Spleen (tissue), 11 donors: ENCODE results near the gene CACNA1C. TPM values are rescaled to one million over a fixed set of nuclear protein-coding genes. Genes with fewer than 3 reads are reported as not detected.

Experiments used
- DNase-seq: peaks from one replicate; pipeline ENCODE4 v3.0.0-alpha.2; 2020
- H3K27ac ChIP-seq, 8 donors: fragments of 200-600 bp; sonication (generic) in 7 of 8; 1 replicate in 4 of 8; 2 replicates in 4 of 8; pipeline versions ENCODE4 v1.5.0 to v1.8.0; 2016 to 2021; ENCODE audit warnings: inconsistent platforms in 4 of 8, mild to moderate bottlenecking in 4 of 8, moderate library complexity in 1 of 8
- H3K27me3 ChIP-seq, 7 donors: fragments of 200-600 bp; sonication (generic) in 6 of 7; replicated peaks in 1 of 7; 1 replicate in 4 of 7; 2 replicates in 3 of 7; pipeline versions ENCODE4 v1.5.0 to v1.8.0; 2016 to 2021; ENCODE audit warnings: inconsistent platforms in 3 of 7, mild to moderate bottlenecking in 1 of 7
- H3K36me3 ChIP-seq, 6 donors: fragments of 200-600 bp; sonication (generic) in 5 of 6; 1 replicate in 4 of 6; 2 replicates in 2 of 6; pipeline versions ENCODE4 v1.5.0 to v1.8.0; 2016 to 2021; ENCODE audit warnings: inconsistent platforms in 2 of 6
- H3K4me1 ChIP-seq, 6 donors: fragments of 200-600 bp; sonication (generic) in 5 of 6; 1 replicate in 3 of 6; 2 replicates in 3 of 6; pipeline versions ENCODE4 v1.5.0 to v1.8.0; 2016 to 2021; ENCODE audit warnings: inconsistent platforms in 3 of 6
- H3K4me3 ChIP-seq, 8 donors: fragments of 200-600 bp; sonication (generic) in 7 of 8; 1 replicate in 4 of 8; 2 replicates in 4 of 8; pipeline versions ENCODE4 v1.5.0 to v1.8.0; 2016 to 2021; ENCODE audit warnings: inconsistent platforms in 4 of 8, mild to moderate bottlenecking in 4 of 8, moderate library complexity in 2 of 8
- H3K9me3 ChIP-seq, 8 donors: fragments of 200-600 bp; sonication (generic) in 7 of 8; 1 replicate in 4 of 8; 2 replicates in 4 of 8; pipeline versions ENCODE4 v1.5.0 to v1.8.0; 2016 to 2021; ENCODE audit warnings: inconsistent platforms in 4 of 8
- POLR2A ChIP-seq, 3 donors: fragments of 450-650 bp; IDR thresholded peaks; one replicate each; pipeline ENCODE4 v1.5.1; 2017; ENCODE audit warnings: antibody characterized with exemption in 3 of 3, mild to moderate bottlenecking in 1 of 3
- POLR2AphosphoS5 ChIP-seq, 3 donors: sonication (generic); formaldehyde crosslinking; IDR thresholded peaks; one replicate each; pipeline ENCODE4 v1.5.1; 2017; ENCODE audit warnings: antibody characterized with exemption in 3 of 3
- WGBS, 5 donors: extraction: QIAGEN DNeasy Blood & Tissue Kit in 3 of 5; methylation state at CpG; one replicate each; pipeline versions ENCODE4 v1.1.5 to v1.1.7; 2013 to 2018; 5-methylcytosine and 5-hydroxymethylcytosine counted together
- intact Hi-C: fragments of 100-400 bp; cut with DNase I; formaldehyde crosslinking; loops from one replicate; pipeline ENCODE4 v1.15.0; 2023; ENCODE audit warnings: low total_unique reads
- polyA plus RNA-seq, 3 donors: library from polyadenylated mRNA; stranded (reverse); fragments of 200-250 nt; gene quantifications; one replicate each; pipeline ENCODE4 v1.2.1, GENCODE V29; 2013
- total RNA-seq, 7 donors: library from RNA; depleted of rRNA in 3 of 7; stranded (reverse); fragments of >200 nt in 3 of 7; fragmentation: NEBNext Ultra II Directional in 4 of 7; extraction: Animal tissue kit (Norgen Biotek cat#: 25700) in 4 of 7; gene quantifications; one replicate each; pipeline versions ENCODE4 v1.1.0 to v1.2.1, GENCODE V29; 2016 to 2021
- TF ChIP-seq, protein P1 (sequence below), 11 experiments: fragments of 200-600 bp in 7 of 11; fragments of 450-650 bp in 4 of 11; sonication (generic) in 4 of 11; IDR thresholded peaks in 8 of 11; conservative IDR thresholded peaks in 3 of 11; 1 replicate in 7 of 11; 2 replicates in 4 of 11; pipeline versions ENCODE4 v1.4.0 to v1.8.0; 2016 to 2021; ENCODE audit warnings: antibody characterized with exemption in 11 of 11, inconsistent platforms in 4 of 11, mild to moderate bottlenecking in 1 of 11
- donor health status: healthy with polysubstance abuse.
- donor health status: DM: no; HTN: no; CAD: no; lungs with moderate emphysema.
- donor health status: DM: no; HTN: no; CAD: no.
- donor health status: Bipolar disorder and iron deficiency.
- donor health status: healthy.
- donor health status: DM: no; HTN: no; CAD: no.
- donor health status: DM: yes; HTN: yes; CAD: no.

CACNA1C gene
- total and polyA plus RNA-seq, 10 donors: 0.67 to 27.6 (median 18.4) TPM

DNA sequence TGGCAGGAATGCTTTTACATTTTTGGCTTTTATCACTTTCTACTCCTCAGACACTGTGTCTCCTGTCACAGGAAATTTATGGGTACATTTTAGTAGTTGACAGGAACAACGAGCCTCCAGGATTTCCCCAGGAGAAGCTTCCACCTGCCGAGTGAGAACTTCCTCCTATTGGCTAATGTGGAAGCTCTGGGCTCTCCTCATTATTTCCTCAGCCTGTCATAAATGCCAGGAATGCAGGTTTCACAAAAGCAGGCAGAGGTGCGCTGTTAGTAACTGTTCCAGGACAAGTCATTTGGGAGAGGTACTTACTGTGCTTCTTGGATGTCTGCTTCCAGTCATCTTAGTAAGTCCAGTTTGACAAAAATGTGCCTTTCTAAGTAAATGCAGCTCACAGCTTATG lies 29.4 kb upstream of the CACNA1C start:
- Histone ChIP-seq H3K9me3 (no peaks in the 10 kb centered on the region), H3K4me1 (peaks cover 0 to 2% (median 0%) of the 10 kb centered on the region in 6 donors), H3K27ac (no peak overlapping the region), H3K36me3 (no peaks in the 10 kb centered on the region), H3K4me3 (no peak overlapping the region), H3K27me3 (no peaks in the 10 kb centered on the region)
- 20 to 38% (median 35%) methylated on average over 3 of the region's 3 CpGs for WGBS, 5 donors
- intact Hi-C loops: no loop called here
- TF ChIP-seq POLR2AphosphoS5 (IDR thresholded peaks at IDR 0.05): no peak
- TF ChIP-seq, protein P1, sequence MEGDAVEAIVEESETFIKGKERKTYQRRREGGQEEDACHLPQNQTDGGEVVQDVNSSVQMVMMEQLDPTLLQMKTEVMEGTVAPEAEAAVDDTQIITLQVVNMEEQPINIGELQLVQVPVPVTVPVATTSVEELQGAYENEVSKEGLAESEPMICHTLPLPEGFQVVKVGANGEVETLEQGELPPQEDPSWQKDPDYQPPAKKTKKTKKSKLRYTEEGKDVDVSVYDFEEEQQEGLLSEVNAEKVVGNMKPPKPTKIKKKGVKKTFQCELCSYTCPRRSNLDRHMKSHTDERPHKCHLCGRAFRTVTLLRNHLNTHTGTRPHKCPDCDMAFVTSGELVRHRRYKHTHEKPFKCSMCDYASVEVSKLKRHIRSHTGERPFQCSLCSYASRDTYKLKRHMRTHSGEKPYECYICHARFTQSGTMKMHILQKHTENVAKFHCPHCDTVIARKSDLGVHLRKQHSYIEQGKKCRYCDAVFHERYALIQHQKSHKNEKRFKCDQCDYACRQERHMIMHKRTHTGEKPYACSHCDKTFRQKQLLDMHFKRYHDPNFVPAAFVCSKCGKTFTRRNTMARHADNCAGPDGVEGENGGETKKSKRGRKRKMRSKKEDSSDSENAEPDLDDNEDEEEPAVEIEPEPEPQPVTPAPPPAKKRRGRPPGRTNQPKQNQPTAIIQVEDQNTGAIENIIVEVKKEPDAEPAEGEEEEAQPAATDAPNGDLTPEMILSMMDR (IDR thresholded peaks at IDR 0.05 in 8 of 11, conservative IDR thresholded peaks at IDR 0.05 in 3 of 11): no peak
- DNase-seq: no peak

GRCh38 chr12:2027351-2027750 lies 25.4 kb upstream of the CACNA1C start:
- no peak overlapping the region for H3K4me3 ChIP-seq
- TF ChIP-seq POLR2AphosphoS5 (IDR thresholded peaks at IDR 0.05) (no peak), POLR2A (IDR thresholded peaks at IDR 0.05) (no peak)
- TF ChIP-seq, protein P1 (IDR thresholded peaks at IDR 0.05 in 8 of 11, conservative IDR thresholded peaks at IDR 0.05 in 3 of 11): no peak
- H3K27ac ChIP-seq: no peak overlapping the region
- peaks cover 0 to 8% (median 0%) of the 10 kb centered on the region in 7 donors for H3K27me3 ChIP-seq
- H3K4me1 ChIP-seq: no peaks in the 10 kb centered on the region
- DNase-seq: no peak
- intact Hi-C loops: no loop called here
- 78 to 86% (median 82%) methylated on average over 4 of the region's 4 CpGs for WGBS, 5 donors
- H3K36me3 ChIP-seq: no peaks in the 10 kb centered on the region
- no peaks in the 10 kb centered on the region for H3K9me3 ChIP-seq

DNA sequence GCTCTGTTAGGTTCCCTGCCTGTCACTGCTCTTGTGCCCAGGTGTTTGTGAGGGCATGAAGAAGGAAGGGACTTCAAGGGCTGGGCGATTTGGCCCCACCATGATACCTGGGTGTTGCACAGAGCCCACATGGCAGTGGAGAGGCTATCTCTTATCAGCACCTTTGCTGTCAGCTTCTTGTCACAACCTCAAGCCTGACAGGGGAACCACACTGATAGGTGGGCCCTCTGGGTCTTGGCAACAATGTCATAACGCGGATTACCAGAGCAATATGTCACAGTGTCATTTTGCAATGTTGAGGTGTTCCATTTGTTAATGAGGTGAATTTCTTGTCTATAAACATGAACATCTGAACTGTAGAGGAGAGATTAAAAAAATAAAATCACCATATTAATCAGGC lies 22.9 kb upstream of the CACNA1C start:
- TF ChIP-seq POLR2A (IDR thresholded peaks at IDR 0.05): no peak
- TF ChIP-seq, protein P1 (IDR thresholded peaks at IDR 0.05 in 8 of 11, conservative IDR thresholded peaks at IDR 0.05 in 3 of 11): no peak
- Histone ChIP-seq H3K4me1 (peaks cover under 1 to 6% (median 5%) of the 10 kb centered on the region in 6 donors), H3K9me3 (no peaks in the 10 kb centered on the region), H3K27ac (no peak overlapping the region), H3K36me3 (no peaks in the 10 kb centered on the region), H3K4me3 (no peak overlapping the region), H3K27me3 (peaks cover 0 to 29% (median 0%) of the 10 kb centered on the region in 7 donors)
- intact Hi-C loops: loop anchor here (10.0 kb wide), 1 partner anchor 235 kb away; no protein-coding TSS in a partner anchor
- 84 to 97% (median 89%) methylated on average over 3 of the region's 3 CpGs for WGBS, 5 donors
- DNase-seq: no peak

DNA sequence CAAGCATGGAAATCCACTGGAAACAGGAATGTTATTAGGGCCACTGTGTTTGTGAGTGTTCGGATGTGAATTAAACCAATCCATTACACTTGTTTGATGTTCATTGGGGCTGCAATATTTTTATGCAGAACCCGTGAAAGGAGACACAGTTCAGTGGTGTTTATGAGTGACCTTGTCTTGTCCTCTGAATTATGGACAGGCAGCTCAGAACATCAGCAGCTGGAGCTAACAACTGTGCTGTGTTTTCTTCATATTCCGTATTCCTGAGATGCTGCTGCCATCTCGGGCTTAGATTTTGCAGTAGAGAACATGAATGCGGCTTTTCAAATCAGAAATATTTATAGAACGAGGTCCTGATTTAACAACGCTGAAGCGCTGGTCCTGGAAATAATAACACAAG lies 20.3 kb upstream of the CACNA1C start:
- no peak for DNase-seq
- no peaks in the 10 kb centered on the region for H3K9me3 ChIP-seq
- no peak overlapping the region for H3K27ac ChIP-seq
- H3K36me3 ChIP-seq: no peaks in the 10 kb centered on the region
- peaks cover 0 to 54% (median 0%) of the 10 kb centered on the region in 7 donors for H3K27me3 ChIP-seq
- intact Hi-C loops: loop anchor here (10.0 kb wide), 1 partner anchor 238 kb away; no protein-coding TSS in a partner anchor
- no peak overlapping the region for H3K4me3 ChIP-seq
- 82 to 92% (median 91%) methylated on average over 8 of the region's 8 CpGs for WGBS, 5 donors
- TF ChIP-seq, protein P1 (IDR thresholded peaks at IDR 0.05 in 8 of 11, conservative IDR thresholded peaks at IDR 0.05 in 3 of 11): no peak
- no peak for TF ChIP-seq POLR2AphosphoS5 (IDR thresholded peaks at IDR 0.05)
- TF ChIP-seq POLR2A (IDR thresholded peaks at IDR 0.05): no peak
- peaks cover 8 to 15% (median 11%) of the 10 kb centered on the region in 6 donors for H3K4me1 ChIP-seq
